H1 (cell line): ENCODE measurements around the gene YPEL5. TPM values are rescaled to one million over a fixed set of nuclear protein-coding genes. Genes with fewer than 3 reads are reported as not detected.

Experiments
- CTCF ChIA-PET: fragments of 300-600 bp; sonication (Branson Sonifier 250); formaldehyde crosslinking; loops from one replicate; lab custom pipeline; 2021; ENCODE audit not compliant: partially characterized antibody; lab: Charles Lee
- POLR2A ChIA-PET: fragments of 300-600 bp; sonication (Branson Sonifier 250); formaldehyde crosslinking; loops from one replicate; lab custom pipeline; 2021; ENCODE audit warnings: inconsistent platforms; ENCODE audit not compliant: partially characterized antibody; lab: Charles Lee
- DNase-seq, 2 experiments: peaks; one replicate each; pipeline versions ENCODE4 v3.0.0 to v3.0.0-alpha.2; 2010 to 2022; ENCODE audit warnings: low spot score in 2 of 2, low read depth in 1 of 2, mixed read lengths in 1 of 2
- FAIRE-seq: peaks from 2 replicates; lab custom pipeline; 2011; peaks lifted over from hg19 to GRCh38; lab: Jason Lieb, UNC
- H2AFZ ChIP-seq: 2 replicates; pipeline ENCODE4 v1.8.1; 2012; ENCODE audit warnings: low read length, inconsistent platforms
- H2AK5ac ChIP-seq: 2 replicates; pipeline ENCODE4 v1.6.1; 2013; ENCODE audit warnings: low read depth, low read length
- H2BK120ac ChIP-seq: replicated peaks from 2 replicates; pipeline ENCODE3; 2013; ENCODE audit warnings: low read depth, low read length, inconsistent platforms
- H2BK12ac ChIP-seq: 2 replicates; pipeline ENCODE4 v1.6.1; 2013; ENCODE audit warnings: low read depth, low read length
- H2BK15ac ChIP-seq: 2 replicates; pipeline ENCODE4 v1.6.1; 2013; ENCODE audit warnings: low read length
- H2BK20ac ChIP-seq: 2 replicates; pipeline ENCODE4 v1.6.1; 2013; ENCODE audit warnings: low read length
- H2BK5ac ChIP-seq: 2 replicates; pipeline ENCODE4 v1.6.1; 2013; ENCODE audit warnings: low read depth, low read length
- H3K14ac ChIP-seq: 2 replicates; pipeline ENCODE4 v1.6.1; 2013; ENCODE audit warnings: inconsistent platforms; ENCODE audit not compliant: insufficient read length
- H3K18ac ChIP-seq: 2 replicates; pipeline ENCODE4 v1.6.1; 2013; ENCODE audit warnings: low read length; ENCODE audit errors: extremely low read depth
- H3K23ac ChIP-seq: 2 replicates; pipeline ENCODE4 v1.6.1; 2013; ENCODE audit warnings: inconsistent platforms; ENCODE audit not compliant: insufficient read length
- H3K23me2 ChIP-seq: 2 replicates; pipeline ENCODE4 v1.6.1; 2013; ENCODE audit warnings: low read depth, low read length
- H3K27ac ChIP-seq: 2 replicates; pipeline ENCODE4 v1.6.1; 2011; ENCODE audit warnings: low read depth, low read length, inconsistent platforms
- H3K27me3 ChIP-seq, 4 experiments: replicated peaks in 1 of 4; 1 replicate in 1 of 4; 2 replicates in 3 of 4; pipeline versions ENCODE4 v1.6.1 to v1.8.1; 2011 to 2013; ENCODE audit warnings: low read length in 3 of 4, mild to moderate bottlenecking in 3 of 4, inconsistent platforms in 2 of 4, mixed read lengths in 2 of 4, moderate library complexity in 1 of 4; ENCODE audit not compliant: control insufficient read depth in 3 of 4, insufficient read depth in 3 of 4; ENCODE audit errors: extremely low read depth in 1 of 4
- H3K36me3 ChIP-seq, 4 experiments: 2 replicates each; pipeline versions ENCODE4 v1.6.1 to v1.8.1; 2011 to 2013; ENCODE audit warnings: mild to moderate bottlenecking in 4 of 4, low read length in 3 of 4, moderate library complexity in 2 of 4, control low read depth in 1 of 4, inconsistent platforms in 1 of 4; ENCODE audit not compliant: insufficient read depth in 4 of 4, control insufficient read depth in 2 of 4
- H3K4ac ChIP-seq: replicated peaks from 2 replicates; pipeline ENCODE3; 2013; ENCODE audit warnings: low read length, low read depth, mixed read lengths, inconsistent platforms; ENCODE audit not compliant: insufficient read length
- H3K4me1 ChIP-seq, 4 experiments: replicated peaks in 1 of 4; 1 replicate in 1 of 4; 2 replicates in 3 of 4; pipeline versions ENCODE4 v1.6.1 to v1.8.1; 2011 to 2013; ENCODE audit warnings: low read length in 3 of 4, inconsistent platforms in 2 of 4, mixed read lengths in 1 of 4; ENCODE audit not compliant: insufficient read depth in 4 of 4, control insufficient read depth in 3 of 4
- H3K4me2 ChIP-seq, 2 experiments: 2 replicates each; pipeline versions ENCODE4 v1.6.1 to v1.8.1; 2011 to 2013; ENCODE audit warnings: low read depth in 2 of 2, low read length in 2 of 2, control low read depth in 1 of 2, inconsistent platforms in 1 of 2, mild to moderate bottlenecking in 1 of 2; ENCODE audit not compliant: insufficient read depth in 1 of 2
- H3K4me3 ChIP-seq, 4 experiments: fragments of 200-600, 300-600 bp in 1 of 4; sonication (generic), shearing (Covaris generic), sonication (Bioruptor Twin) in 1 of 4; 2 replicates each; pipeline versions ENCODE4 v1.5.1 to v1.8.1; 2011 to 2016; ENCODE audit warnings: low read length in 4 of 4, low read depth in 3 of 4, control low read depth in 2 of 4, inconsistent platforms in 2 of 4, mild to moderate bottlenecking in 2 of 4, mixed read lengths in 1 of 4, moderate library complexity in 1 of 4; ENCODE audit not compliant: insufficient read depth in 2 of 4; ENCODE audit errors: extremely low read depth in 1 of 4
- H3K56ac ChIP-seq: replicated peaks from 2 replicates; pipeline ENCODE3; 2013; ENCODE audit warnings: low read depth, mild to moderate bottlenecking, mixed read lengths, low read length, inconsistent platforms; ENCODE audit not compliant: insufficient read length
- H3K79me1 ChIP-seq: 2 replicates; pipeline ENCODE4 v1.6.1; 2013; ENCODE audit warnings: low read depth, low read length, control low read depth
- H3K79me2 ChIP-seq, 2 experiments: 2 replicates each; pipeline versions ENCODE4 v1.6.1 to v1.8.1; 2012 to 2013; ENCODE audit warnings: low read length in 2 of 2, mild to moderate bottlenecking in 2 of 2, inconsistent platforms in 1 of 2; ENCODE audit not compliant: insufficient read depth in 2 of 2, control insufficient read depth in 1 of 2
- H3K9ac ChIP-seq, 4 experiments: replicated peaks in 1 of 4; 1 replicate in 1 of 4; 2 replicates in 3 of 4; pipeline versions ENCODE4 v1.6.1 to v1.8.1; 2011 to 2013; ENCODE audit warnings: low read depth in 3 of 4, low read length in 3 of 4, control low read depth in 2 of 4, mild to moderate bottlenecking in 2 of 4, moderate library complexity in 2 of 4, inconsistent platforms in 1 of 4; ENCODE audit errors: extremely low read depth in 1 of 4
- H3K9me3 ChIP-seq, 2 experiments: 2 replicates each; pipeline versions ENCODE4 v1.6.1 to v1.8.1; 2012 to 2013; ENCODE audit warnings: mild to moderate bottlenecking in 2 of 2, moderate library complexity in 2 of 2, control low read depth in 1 of 2, inconsistent platforms in 1 of 2, low read depth in 1 of 2, low read length in 1 of 2, mixed read lengths in 1 of 2; ENCODE audit not compliant: insufficient read depth in 2 of 2
- H4K20me1 ChIP-seq, 2 experiments: replicated peaks in 1 of 2; 2 replicates each; pipeline versions ENCODE3 to v1.8.1; 2011 to 2013; ENCODE audit warnings: inconsistent platforms in 2 of 2, low read length in 2 of 2, mild to moderate bottlenecking in 1 of 2; ENCODE audit not compliant: insufficient read depth in 2 of 2, control insufficient read depth in 1 of 2
- H4K5ac ChIP-seq: 2 replicates; pipeline ENCODE4 v1.6.1; 2013; ENCODE audit warnings: low read length, low read depth, mixed read lengths, inconsistent platforms; ENCODE audit not compliant: insufficient read length
- H4K8ac ChIP-seq: 2 replicates; pipeline ENCODE4 v1.8.0; 2013; ENCODE audit warnings: mild to moderate bottlenecking, moderate library complexity, low read length, inconsistent platforms; ENCODE audit not compliant: insufficient read depth; ENCODE audit errors: extremely low read depth
- H4K91ac ChIP-seq: replicated peaks from 2 replicates; pipeline ENCODE3; 2013; ENCODE audit warnings: low read length, mixed read lengths, inconsistent platforms; ENCODE audit not compliant: insufficient read length
- PHF8 ChIP-seq: fragments of 200-600 bp; sonication (generic); conservative IDR thresholded peaks from 2 replicates; pipeline ENCODE4 v1.7.1; 2012; ENCODE audit warnings: low read depth, mild to moderate bottlenecking, inconsistent platforms, low read length, moderate library complexity
- TCF12 ChIP-seq: IDR thresholded peaks from 2 replicates; pipeline ENCODE4 v1.6.1; 2011; ENCODE audit warnings: low read depth, mild to moderate bottlenecking, low read length
- YY1 ChIP-seq: IDR thresholded peaks from 2 replicates; pipeline ENCODE4 v1.6.1; 2011; ENCODE audit warnings: low read depth, mild to moderate bottlenecking, low read length
- WGBS, 2 experiments: shearing (Covaris generic) in 1 of 2; methylation state at CpG; one replicate each; pipeline versions ENCODE4 v1.1.6 to v1.1.7; 2013 to 2015; ENCODE audit warnings: low lambda C conversion rate in 2 of 2, mixed read lengths in 2 of 2, inconsistent platforms in 1 of 2, low coverage in 1 of 2, missing lambda C conversion rate in 1 of 2; ENCODE audit not compliant: insufficient replicate concordance in 2 of 2, insufficient coverage in 1 of 2, insufficient read length in 1 of 2; ENCODE audit errors: extremely low coverage in 1 of 2, missing lambda C conversion rate in 1 of 2; 5-methylcytosine and 5-hydroxymethylcytosine counted together
- polyA plus RNA-seq, 7 experiments: library from polyadenylated mRNA; depleted of rRNA in 3 of 7; stranded (reverse) in 5 of 7; unstranded in 2 of 7; fragments of >200 nt in 5 of 7; fragments of 200-250 nt in 2 of 7; gene quantifications; 1 replicate in 5 of 7; 2 replicates in 1 of 7; 4 replicates in 1 of 7; pipeline versions ENCODE4 v1.2.1 to v1.2.3, GENCODE V29; 2011 to 2013; ENCODE audit warnings: missing spikeins in 2 of 7, mixed read lengths in 2 of 7
- total RNA-seq: library from RNA; stranded (reverse); fragmentation: NEBNext Ultra II Directional; extraction: Animal tissue kit (Norgen Biotek cat#: 25700); gene quantifications from 2 replicates; pipeline ENCODE4 v1.2.1, GENCODE V29; 2021

YPEL5 gene
- total and polyA plus RNA-seq, 2 of the 8 experiments (the other 6 are each of a cell fraction or from before 2014, with no cell fraction given), result 18.5 to 28.0 TPM

DNA sequence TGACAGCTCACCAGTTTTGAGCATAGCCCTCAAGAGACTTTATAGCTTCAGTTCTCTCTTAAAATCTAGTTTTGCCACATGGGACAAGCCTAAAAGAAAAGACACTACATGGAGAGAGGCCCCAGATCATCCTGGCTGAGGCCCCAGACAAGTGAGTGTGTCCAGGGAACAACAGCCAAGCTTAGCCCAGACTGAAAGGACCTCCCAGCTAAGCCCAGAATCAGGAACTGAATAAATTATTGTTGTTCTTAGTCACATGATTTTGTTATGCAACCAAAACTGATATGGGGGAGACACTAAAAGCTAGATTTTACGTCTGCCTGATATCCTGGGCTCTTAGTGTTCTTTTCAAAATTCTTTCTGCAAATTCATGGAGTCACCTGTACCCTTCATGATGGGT lies 55.2 kb downstream of the YPEL5 start:
- Histone ChIP-seq H3K36me3 (no peaks in the 10 kb centered on the region), H2AK5ac (no peak overlapping the region), H3K79me2 (no peaks in the 10 kb centered on the region), H2AFZ (no peak overlapping the region), H3K27me3 (no peaks in the 10 kb centered on the region), H3K9me3 (no peaks in the 10 kb centered on the region), H3K4me3 (no peak overlapping the region), H2BK12ac (no peak overlapping the region), H3K4me1 (no peaks in the 10 kb centered on the region), H3K4ac (no peak overlapping the region), H2BK20ac (no peak overlapping the region), H3K56ac (no peak overlapping the region), H3K23ac (no peak overlapping the region), H3K14ac (no peak overlapping the region), H2BK5ac (no peak overlapping the region), H3K18ac (no peak overlapping the region), H4K20me1 (no peaks in the 10 kb centered on the region), H2BK120ac (no peak overlapping the region), H4K91ac (no peak overlapping the region), H2BK15ac (no peak overlapping the region), H4K8ac (no peak overlapping the region), H3K27ac (no peak overlapping the region), H3K9ac (no peak overlapping the region), H4K5ac (no peak overlapping the region), H3K79me1 (no peaks in the 10 kb centered on the region), H3K4me2 (no peak overlapping the region), H3K23me2 (no peaks in the 10 kb centered on the region)
- DNase-seq (no peak), FAIRE-seq (no peak)
- ChIA-PET POLR2A (no interaction called here), CTCF (interaction anchor here (0.5 to 0.9 kb wide), 4 partner anchors 18 to 509 kb away, joined by 3 to 4 read pairs (median 3); no protein-coding TSS in a partner anchor)
- WGBS, 2 experiments, result 88% methylated on average over 1 of the region's 1 CpG; no CpG with 5 or more reads in 1 of the 2 experiments
- TF ChIP-seq TCF12 (no peak), PHF8 (no peak), YY1 (no peak)
- TF ChIP-seq, all 59 proteins: peak for 0
